H4 (cell line): ENCODE data around the gene ST6GAL1. TPM values are rescaled to one million over a fixed set of nuclear protein-coding genes. Genes with fewer than 3 reads are reported as not detected.
"Not testable (repeated sequence)": the region's sequence is repeated elsewhere in the genome, so short reads cannot be mapped to it uniquely, and the experiment has no call there.

Source experiments
- DNase-seq: peaks from one replicate; pipeline ENCODE4 v3.0.0-alpha.2; 2015; ENCODE audit warnings: low spot score
- total RNA-seq: library from RNA; depleted of rRNA; stranded (reverse); fragments of >200 nt; shearing (Covaris generic); gene quantifications from 2 replicates; pipeline ENCODE4 v1.2.3, GENCODE V29; 2014

Gene ST6GAL1
- total RNA-seq, 1 experiment from 2014 or later: 3.4 TPM

GRCh38 chr3:187044867-187045552 lies 114.7 kb downstream of the ST6GAL1 start:
- DNase-seq: no peak

- DNase-seq: no peak
These were observed 115.7 kb downstream of the ST6GAL1 start for GRCh38 chr3:187046033-187046432.

- no peak for DNase-seq
These were observed 119.3 kb downstream of the ST6GAL1 start for GRCh38 chr3:187049462-187050101.

- no peak for DNase-seq
These were observed 120.7 kb downstream of the ST6GAL1 start for GRCh38 chr3:187051066-187051465.

GRCh38 chr3:187051724-187052366 lies 121.5 kb downstream of the ST6GAL1 start:
- no peak for DNase-seq

GRCh38 chr3:187052427-187052826 lies 122.1 kb downstream of the ST6GAL1 start:
- DNase-seq: not testable (repeated sequence)

- DNase-seq: not testable (repeated sequence)
These were observed 124.1 kb downstream of the ST6GAL1 start for GRCh38 chr3:187054433-187054832.

- not testable (repeated sequence) for DNase-seq
These were observed 127.5 kb downstream of the ST6GAL1 start for GRCh38 chr3:187057803-187058202.

- DNase-seq: no peak
These were observed 131.4 kb downstream of the ST6GAL1 start for GRCh38 chr3:187061748-187062147.

- peak; percentile 71 for DNase-seq
These were observed 132.3 kb downstream of the ST6GAL1 start for GRCh38 chr3:187062526-187063177.

GRCh38 chr3:187063286-187064121 lies 133.2 kb downstream of the ST6GAL1 start:
- DNase-seq: no peak

GRCh38 chr3:187064210-187065115 lies 134.1 kb downstream of the ST6GAL1 start:
- DNase-seq: no peak

- DNase-seq: peak; percentile 76
These were observed 136.1 kb downstream of the ST6GAL1 start for GRCh38 chr3:187066228-187066995.

- DNase-seq: no peak
These were observed 138.5 kb downstream of the ST6GAL1 start for GRCh38 chr3:187068787-187069186.

GRCh38 chr3:187069857-187070516 lies 139.7 kb downstream of the ST6GAL1 start:
- no peak for DNase-seq

- DNase-seq: no peak
These were observed 141.8 kb downstream of the ST6GAL1 start for GRCh38 chr3:187072102-187072501.

- DNase-seq: no peak
These were observed 142.2 kb downstream of the ST6GAL1 start for GRCh38 chr3:187072511-187072910.

- DNase-seq: no peak
These were observed 143.3 kb downstream of the ST6GAL1 start for GRCh38 chr3:187073581-187074098.

GRCh38 chr3:187074846-187075245 lies 144.5 kb downstream of the ST6GAL1 start:
- no peak for DNase-seq
